Tibial nerve (tissue), 4 donors: ENCODE results near the gene TYRO3. TPM values are rescaled to one million over a fixed set of nuclear protein-coding genes. Genes with fewer than 3 reads are reported as not detected.

Experiments
- DNase-seq, 2 donors: peaks; one replicate each; pipeline ENCODE4 v3.0.0-alpha.2; 2019; ENCODE audit warnings: low spot score in 2 of 2
- H3K27ac ChIP-seq, 4 donors: fragments of 200-600 bp; sonication (generic) in 3 of 4; one replicate each; pipeline ENCODE4 v1.5.1; 2017 to 2019; ENCODE audit warnings: mild to moderate bottlenecking in 1 of 4
- H3K27me3 ChIP-seq, 2 donors: fragments of 200-600 bp; sonication (generic) in 1 of 2; one replicate each; pipeline versions ENCODE4 v1.5.1 to v1.6.0; 2017 to 2019
- H3K36me3 ChIP-seq, 3 donors: fragments of 200-600 bp; sonication (generic); one replicate each; pipeline ENCODE4 v1.5.1; 2018 to 2019
- H3K4me1 ChIP-seq, 4 donors: fragments of 200-600 bp; sonication (generic) in 3 of 4; one replicate each; pipeline ENCODE4 v1.5.1; 2017 to 2019
- H3K4me3 ChIP-seq, 4 donors: fragments of 200-600 bp; sonication (generic) in 3 of 4; one replicate each; pipeline ENCODE4 v1.5.1; 2017 to 2019; ENCODE audit warnings: mild to moderate bottlenecking in 1 of 4, moderate library complexity in 1 of 4
- H3K9me3 ChIP-seq, 4 donors: fragments of 200-600 bp; sonication (generic) in 3 of 4; one replicate each; pipeline ENCODE4 v1.5.1; 2017 to 2019
- EP300 ChIP-seq, 2 donors: sonication (generic); formaldehyde crosslinking; IDR thresholded peaks; one replicate each; pipeline ENCODE4 v1.6.1; 2017; ENCODE audit warnings: antibody characterized with exemption in 2 of 2, mild to moderate bottlenecking in 1 of 2
- POLR2A ChIP-seq, 2 donors: fragments of 450-650 bp; IDR thresholded peaks; one replicate each; pipeline ENCODE4 v1.6.1; 2017; ENCODE audit warnings: antibody characterized with exemption in 2 of 2, mild to moderate bottlenecking in 2 of 2, moderate library complexity in 2 of 2
- WGBS, 2 donors: methylation state at CpG; one replicate each; pipeline ENCODE4 v1.1.5; 2018; 5-methylcytosine and 5-hydroxymethylcytosine counted together
- total RNA-seq, 4 donors: library from RNA; depleted of rRNA; stranded (reverse); fragments of >200 nt; gene quantifications; one replicate each; pipeline ENCODE4 v1.1.0, GENCODE V29; 2016
- TF ChIP-seq, protein P1 (sequence below), 5 experiments: fragments of 200-600 bp in 3 of 5; fragments of 450-650 bp in 2 of 5; sonication (generic) in 3 of 5; IDR thresholded peaks; one replicate each; pipeline ENCODE4 v1.5.1; 2016 to 2019; ENCODE audit warnings: antibody characterized with exemption in 5 of 5, mild to moderate bottlenecking in 3 of 5, moderate library complexity in 2 of 5

Gene TYRO3
- total RNA-seq, 4 donors from 2014 or later: 21.0 to 28.5 (median 23.9) TPM

DNA sequence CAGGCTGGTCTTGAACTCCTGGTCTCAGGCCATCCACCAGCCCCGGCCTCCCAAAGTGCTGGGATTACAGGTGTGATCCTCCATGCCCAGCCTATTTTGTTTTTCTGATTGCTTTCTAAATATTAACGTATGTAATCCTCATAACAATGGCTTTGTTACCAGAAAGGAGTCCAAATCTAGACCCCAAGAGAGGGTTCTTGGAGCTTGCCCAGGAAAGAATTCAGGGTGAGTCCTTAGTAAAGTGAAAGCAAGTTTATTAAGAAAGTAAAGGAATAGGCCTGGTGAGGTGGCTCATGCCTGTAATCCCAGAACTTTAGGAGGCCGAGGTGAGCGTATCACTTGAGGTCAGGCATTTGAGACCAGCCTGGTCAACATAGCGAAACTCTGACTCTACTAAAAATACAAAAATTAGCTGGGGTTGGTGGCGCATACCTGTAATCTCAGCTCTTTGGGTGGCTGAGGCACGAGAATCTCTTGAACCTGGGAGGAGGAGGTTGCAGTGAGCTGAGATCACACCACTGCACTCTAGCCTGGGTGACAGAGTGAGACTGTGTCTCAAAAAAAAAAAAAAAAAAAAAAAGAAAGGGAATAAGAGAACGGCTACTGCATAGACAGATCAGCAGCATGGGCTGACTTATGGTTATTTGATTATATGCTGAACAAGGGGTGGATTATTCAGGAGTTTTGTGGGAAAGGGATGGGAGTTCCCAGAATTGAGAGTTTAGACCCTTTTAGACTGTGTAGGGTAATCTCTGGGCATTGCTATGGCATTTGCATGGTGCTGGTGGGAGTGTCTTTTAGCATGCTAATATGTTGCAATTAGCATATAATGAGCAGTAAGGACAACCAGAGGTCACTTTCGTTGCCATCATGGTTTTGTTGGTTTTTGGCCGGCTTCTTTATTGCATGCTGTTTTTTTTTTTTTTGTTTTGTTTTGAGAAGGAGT lies 36.1 kb downstream of the TYRO3 start:
- WGBS, 2 donors: 73 to 77% methylated on average over 10 of the region's 10 CpGs
- no peaks in the 10 kb centered on the region for H3K27me3 ChIP-seq
- no peak overlapping the region for H3K4me3 ChIP-seq
- TF ChIP-seq, protein P1, sequence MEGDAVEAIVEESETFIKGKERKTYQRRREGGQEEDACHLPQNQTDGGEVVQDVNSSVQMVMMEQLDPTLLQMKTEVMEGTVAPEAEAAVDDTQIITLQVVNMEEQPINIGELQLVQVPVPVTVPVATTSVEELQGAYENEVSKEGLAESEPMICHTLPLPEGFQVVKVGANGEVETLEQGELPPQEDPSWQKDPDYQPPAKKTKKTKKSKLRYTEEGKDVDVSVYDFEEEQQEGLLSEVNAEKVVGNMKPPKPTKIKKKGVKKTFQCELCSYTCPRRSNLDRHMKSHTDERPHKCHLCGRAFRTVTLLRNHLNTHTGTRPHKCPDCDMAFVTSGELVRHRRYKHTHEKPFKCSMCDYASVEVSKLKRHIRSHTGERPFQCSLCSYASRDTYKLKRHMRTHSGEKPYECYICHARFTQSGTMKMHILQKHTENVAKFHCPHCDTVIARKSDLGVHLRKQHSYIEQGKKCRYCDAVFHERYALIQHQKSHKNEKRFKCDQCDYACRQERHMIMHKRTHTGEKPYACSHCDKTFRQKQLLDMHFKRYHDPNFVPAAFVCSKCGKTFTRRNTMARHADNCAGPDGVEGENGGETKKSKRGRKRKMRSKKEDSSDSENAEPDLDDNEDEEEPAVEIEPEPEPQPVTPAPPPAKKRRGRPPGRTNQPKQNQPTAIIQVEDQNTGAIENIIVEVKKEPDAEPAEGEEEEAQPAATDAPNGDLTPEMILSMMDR (IDR thresholded peaks at IDR 0.05): no peak
- TF ChIP-seq POLR2A (IDR thresholded peaks at IDR 0.05) (no peak), EP300 (IDR thresholded peaks at IDR 0.05) (no peak)
- no peaks in the 10 kb centered on the region for H3K4me1 ChIP-seq
- no peaks in the 10 kb centered on the region for H3K36me3 ChIP-seq
- no peak overlapping the region for H3K27ac ChIP-seq
- no peaks in the 10 kb centered on the region for H3K9me3 ChIP-seq
- DNase-seq: no peak

DNA sequence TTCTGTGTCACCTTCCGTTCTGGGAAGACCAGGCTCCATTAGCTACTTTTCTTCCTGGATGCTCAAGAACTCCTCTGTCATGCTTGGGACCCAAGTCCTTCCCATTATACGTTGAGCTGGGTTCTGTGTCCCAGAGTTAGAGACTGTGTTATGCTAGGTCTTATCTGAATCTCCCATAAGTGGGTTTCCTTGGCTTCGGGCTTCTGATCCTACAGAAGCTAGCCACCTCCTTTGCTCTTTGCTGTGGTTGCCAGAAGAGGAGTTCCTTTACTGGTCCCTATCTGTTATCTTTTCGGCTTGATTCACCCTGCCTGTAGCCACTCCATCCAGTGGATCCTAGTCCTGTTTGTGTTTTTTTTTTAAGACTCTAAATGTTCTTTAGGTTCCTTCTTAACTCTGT lies 38.0 kb downstream of the TYRO3 start:
- Histone ChIP-seq H3K27ac (no peak overlapping the region), H3K4me3 (no peak overlapping the region), H3K36me3 (no peaks in the 10 kb centered on the region), H3K4me1 (no peaks in the 10 kb centered on the region), H3K27me3 (no peaks in the 10 kb centered on the region), H3K9me3 (no peaks in the 10 kb centered on the region)
- 83 to 89% methylated on average over 4 of the region's 4 CpGs for WGBS, 2 donors
- TF ChIP-seq, protein P1 (IDR thresholded peaks at IDR 0.05): no peak
- no peak for TF ChIP-seq POLR2A (IDR thresholded peaks at IDR 0.05)
- TF ChIP-seq EP300 (IDR thresholded peaks at IDR 0.05): no peak
- DNase-seq: no peak

- Histone ChIP-seq H3K4me3 (no peak overlapping the region), H3K27me3 (no peaks in the 10 kb centered on the region), H3K4me1 (no peaks in the 10 kb centered on the region), H3K9me3 (no peaks in the 10 kb centered on the region), H3K36me3 (no peaks in the 10 kb centered on the region), H3K27ac (no peak overlapping the region)
- 86 to 91% methylated on average over 5 of the region's 5 CpGs for WGBS, 2 donors
- no peak for DNase-seq
- no peak for TF ChIP-seq EP300 (IDR thresholded peaks at IDR 0.05)
- TF ChIP-seq, protein P1 (IDR thresholded peaks at IDR 0.05): no peak
These were observed 38.8 kb downstream of the TYRO3 start for GRCh38 chr15:41597787-41598186.

- TF ChIP-seq, protein P1 (IDR thresholded peaks at IDR 0.05): no peak
- 73 to 94% methylated on average over 1 of the region's 1 CpG for WGBS, 2 donors
- DNase-seq: no peak
These were observed 40.0 kb downstream of the TYRO3 start for GRCh38 chr15:41599061-41599460.

DNA sequence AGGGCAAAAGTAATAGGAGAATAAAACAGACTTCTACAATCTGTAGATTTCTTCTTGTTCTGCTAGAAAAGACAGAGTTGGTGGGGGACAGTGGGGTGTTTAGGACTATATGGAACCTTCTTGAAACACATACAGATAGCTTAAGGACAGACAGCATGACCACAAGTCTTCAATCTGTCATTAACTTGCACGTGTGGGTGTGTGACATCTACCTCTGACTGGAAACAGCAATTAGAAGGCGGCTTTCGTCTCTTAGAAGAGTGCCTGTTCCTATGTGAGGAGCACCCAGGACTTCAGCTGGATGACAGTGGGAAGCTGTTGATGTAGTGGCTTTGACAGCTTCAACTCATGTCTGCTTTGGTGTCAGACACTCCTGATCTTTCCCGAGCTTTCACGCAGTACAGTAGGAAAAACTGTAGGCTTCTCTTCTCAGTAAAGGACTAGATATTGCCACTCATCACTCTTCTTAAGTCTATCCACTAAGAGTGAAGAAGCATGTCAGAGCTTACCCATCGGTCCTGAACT lies 44.5 kb downstream of the TYRO3 start:
- no peak for TF ChIP-seq EP300 (IDR thresholded peaks at IDR 0.05)
- TF ChIP-seq POLR2A (IDR thresholded peaks at IDR 0.05): no peak
- TF ChIP-seq, protein P1 (IDR thresholded peaks at IDR 0.05): no peak
- Histone ChIP-seq H3K9me3 (no peaks in the 10 kb centered on the region), H3K27me3 (no peaks in the 10 kb centered on the region), H3K27ac (no peak overlapping the region), H3K4me3 (no peak overlapping the region), H3K36me3 (no peaks in the 10 kb centered on the region), H3K4me1 (peaks cover 0 to 11% (median 4%) of the 10 kb centered on the region in 4 donors)
- WGBS, 2 donors: 65 to 73% methylated on average over 6 of the region's 6 CpGs
- no peak for DNase-seq

More at GRCh38 chr15:41599061-41599460, 40.0 kb downstream of the TYRO3 start:
- no peaks in the 10 kb centered on the region for H3K27me3 ChIP-seq
- no peak overlapping the region for H3K27ac ChIP-seq
- peaks cover 0 to 4% (median 1%) of the 10 kb centered on the region in 4 donors for H3K4me1 ChIP-seq
- H3K36me3 ChIP-seq: no peaks in the 10 kb centered on the region
- no peaks in the 10 kb centered on the region for H3K9me3 ChIP-seq
- H3K4me3 ChIP-seq: no peak overlapping the region
